SK-N-SH treated with all-trans-retinoic acid at 6 μM for 48 hours (cell line): ENCODE data around the gene LRRN4CL.

Source experiments
- ATAC-seq: fragments of 200-7000 bp; cut with Tn5 transposase; 3 replicates; pipeline ENCODE4 v1.9.1; 2020; ENCODE audit warnings: mild to moderate bottlenecking, moderate library complexity
- ARNTL ChIP-seq: fragments of 450-650 bp; formaldehyde crosslinking; IDR thresholded peaks from 2 replicates; pipeline ENCODE4 v1.5.0; 2020; ENCODE audit warnings: low read depth, mild to moderate bottlenecking, moderate library complexity, borderline replicate concordance
- BACH2 ChIP-seq: fragments of 250-450 bp; sonication (Bioruptor Pico); IDR thresholded peaks from 2 replicates; pipeline ENCODE4 v1.9.0; 2021; ENCODE audit warnings: mild to moderate bottlenecking, borderline replicate concordance
- CSDC2 ChIP-seq: fragments of 250-450 bp; sonication (Bioruptor Pico); IDR thresholded peaks from 2 replicates; pipeline ENCODE4 v1.5.0; 2020; ENCODE audit warnings: mild to moderate bottlenecking, moderate library complexity
- CSRNP3 ChIP-seq: fragments of 250-450 bp; sonication (Bioruptor Pico); IDR thresholded peaks from 2 replicates; pipeline ENCODE4 v1.5.1; 2021; ENCODE audit warnings: mild to moderate bottlenecking, moderate library complexity
- ESRRG ChIP-seq: fragments of 250-450 bp; sonication (Bioruptor Pico); IDR thresholded peaks from 2 replicates; pipeline ENCODE4 v1.6.1; 2021; ENCODE audit warnings: mild to moderate bottlenecking
- GLIS3 ChIP-seq: fragments of 250-450 bp; sonication (Bioruptor Pico); IDR thresholded peaks from 2 replicates; pipeline ENCODE4 v1.5.0; 2020; ENCODE audit warnings: mild to moderate bottlenecking, moderate library complexity
- ISL1 ChIP-seq: fragments of 250-450 bp; sonication (Bioruptor Pico); IDR thresholded peaks from 2 replicates; pipeline ENCODE4 v2.1.2; 2022; ENCODE audit warnings: mild to moderate bottlenecking, moderate library complexity
- OSR1 ChIP-seq: fragments of 250-450 bp; sonication (Bioruptor Pico); IDR thresholded peaks from 2 replicates; pipeline ENCODE4 v1.8.0; 2022; ENCODE audit warnings: moderate library complexity, mild to moderate bottlenecking, inconsistent platforms
- PATZ1 ChIP-seq: fragments of 250-450 bp; sonication (Bioruptor Pico); IDR thresholded peaks from 2 replicates; pipeline ENCODE4 v1.8.0; 2020; ENCODE audit warnings: mild to moderate bottlenecking, moderate library complexity, borderline replicate concordance
- PPARA ChIP-seq: fragments of 250-450 bp; sonication (Bioruptor Pico); IDR thresholded peaks from 2 replicates; pipeline ENCODE4 v1.5.0; 2020; ENCODE audit warnings: mild to moderate bottlenecking, borderline replicate concordance
- RARB ChIP-seq: fragments of 250-450 bp; sonication (Bioruptor Pico); IDR thresholded peaks from 2 replicates; pipeline ENCODE4 v1.8.0; 2021; ENCODE audit warnings: mild to moderate bottlenecking, moderate library complexity
- SNAI2 ChIP-seq: fragments of 250-450 bp; sonication (Bioruptor Pico); IDR thresholded peaks from 2 replicates; pipeline ENCODE4 v1.5.0; 2020; ENCODE audit warnings: mild to moderate bottlenecking, moderate library complexity
- TCF4 ChIP-seq: fragments of 250-450 bp; sonication (Bioruptor Pico); IDR thresholded peaks from 2 replicates; pipeline ENCODE4 v1.8.0; 2021; ENCODE audit warnings: mild to moderate bottlenecking, moderate library complexity, borderline replicate concordance
- TOX ChIP-seq: fragments of 250-450 bp; sonication (Bioruptor Pico); IDR thresholded peaks from 2 replicates; pipeline ENCODE4 v1.8.0; 2021; ENCODE audit warnings: mild to moderate bottlenecking, moderate library complexity, borderline replicate concordance
- TSHZ2 ChIP-seq: fragments of 250-450 bp; sonication (Bioruptor Pico); IDR thresholded peaks from 2 replicates; pipeline ENCODE4 v1.5.0; 2020; ENCODE audit warnings: mild to moderate bottlenecking, moderate library complexity
- ZC3H10 ChIP-seq: fragments of 250-450 bp; sonication (Bioruptor Pico); IDR thresholded peaks from 2 replicates; pipeline ENCODE4 v1.5.1; 2021; ENCODE audit warnings: mild to moderate bottlenecking, moderate library complexity
- ZFP3 ChIP-seq: fragments of 250-450 bp; sonication (Bioruptor Pico); IDR thresholded peaks from 2 replicates; pipeline ENCODE4 v1.5.0; 2020; ENCODE audit warnings: mild to moderate bottlenecking, moderate library complexity
- ZFP30 ChIP-seq: fragments of 450-650 bp; formaldehyde crosslinking; IDR thresholded peaks from 2 replicates; pipeline ENCODE4 v1.5.0; 2022; ENCODE audit warnings: mild to moderate bottlenecking, moderate library complexity
- ZNF565 ChIP-seq: fragments of 450-650 bp; formaldehyde crosslinking; conservative IDR thresholded peaks from 2 replicates; pipeline ENCODE4 v1.5.0; 2020; ENCODE audit warnings: low read depth, mild to moderate bottlenecking, moderate library complexity
- ZNF70 ChIP-seq: fragments of 450-650 bp; formaldehyde crosslinking; IDR thresholded peaks from 2 replicates; pipeline ENCODE4 v1.5.0; 2020; ENCODE audit warnings: mild to moderate bottlenecking, moderate library complexity
- TF ChIP-seq, protein P1 (sequence below): fragments of 250-450 bp; sonication (Bioruptor Pico); IDR thresholded peaks from 2 replicates; pipeline ENCODE4 v1.5.1; 2020; ENCODE audit warnings: low read depth, mild to moderate bottlenecking, moderate library complexity
- TF ChIP-seq, protein P2 (sequence below): fragments of 250-450 bp; sonication (Bioruptor Pico); IDR thresholded peaks from 2 replicates; pipeline ENCODE4 v1.8.0; 2021; ENCODE audit warnings: low read depth, mild to moderate bottlenecking, moderate library complexity, borderline replicate concordance

Gene LRRN4CL

DNA sequence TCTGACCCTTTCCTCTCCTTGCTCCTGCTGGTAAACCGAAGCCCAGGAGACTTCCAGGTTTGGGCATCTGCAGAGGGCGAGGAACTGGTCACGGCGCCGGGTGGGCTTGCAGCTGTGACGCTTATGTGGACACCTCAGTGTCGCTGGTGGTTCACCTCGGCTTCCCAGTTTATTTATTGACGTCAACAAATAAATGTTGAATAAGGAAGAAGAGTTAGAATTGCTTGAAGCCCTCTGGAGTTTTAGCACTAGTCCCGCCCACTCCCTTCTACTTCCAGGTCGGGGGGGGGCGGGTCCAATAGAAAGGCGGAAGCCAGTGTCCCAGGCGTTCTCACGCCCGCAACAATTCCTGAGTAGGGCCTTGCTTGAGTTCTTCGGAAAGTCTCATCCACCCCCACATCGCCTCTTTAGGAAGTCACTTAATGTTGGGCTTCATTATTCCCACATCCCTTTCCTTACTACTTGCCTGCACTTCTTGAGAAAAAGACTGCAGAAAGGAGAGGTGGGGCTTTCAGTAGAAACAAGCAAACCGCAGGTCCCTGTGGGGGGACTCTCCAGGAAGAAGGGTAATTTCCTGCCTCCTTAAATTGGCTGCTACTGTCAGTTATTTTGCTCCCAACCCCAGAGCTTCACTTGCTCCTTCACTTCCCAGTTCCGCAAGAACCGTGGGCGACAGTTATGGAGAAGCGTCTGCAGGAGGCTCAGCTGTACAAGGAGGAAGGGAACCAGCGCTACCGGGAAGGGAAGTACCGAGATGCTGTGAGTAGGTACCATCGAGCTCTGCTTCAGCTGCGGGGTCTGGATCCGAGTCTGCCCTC, 39.0 kb upstream of the LRRN4CL start, which contains the start of gene TTC9C (continued):
- TF ChIP-seq, protein P1, sequence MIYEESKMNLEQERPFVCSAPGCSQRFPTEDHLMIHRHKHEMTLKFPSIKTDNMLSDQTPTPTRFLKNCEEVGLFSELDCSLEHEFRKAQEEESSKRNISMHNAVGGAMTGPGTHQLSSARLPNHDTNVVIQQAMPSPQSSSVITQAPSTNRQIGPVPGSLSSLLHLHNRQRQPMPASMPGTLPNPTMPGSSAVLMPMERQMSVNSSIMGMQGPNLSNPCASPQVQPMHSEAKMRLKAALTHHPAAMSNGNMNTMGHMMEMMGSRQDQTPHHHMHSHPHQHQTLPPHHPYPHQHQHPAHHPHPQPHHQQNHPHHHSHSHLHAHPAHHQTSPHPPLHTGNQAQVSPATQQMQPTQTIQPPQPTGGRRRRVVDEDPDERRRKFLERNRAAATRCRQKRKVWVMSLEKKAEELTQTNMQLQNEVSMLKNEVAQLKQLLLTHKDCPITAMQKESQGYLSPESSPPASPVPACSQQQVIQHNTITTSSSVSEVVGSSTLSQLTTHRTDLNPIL: no peak

- ATAC-seq: peak; percentile 79
- TF ChIP-seq BACH2: no peak
- no peak for TF ChIP-seq TOX (CRISPR knock-in tag)
- no peak for TF ChIP-seq ZC3H10 (CRISPR knock-in tag)
- TF ChIP-seq GLIS3: no peak
- TF ChIP-seq ZFP3 (CRISPR knock-in tag): no peak
- no peak for TF ChIP-seq ZNF70 (CRISPR knock-in tag)
- no peak for TF ChIP-seq RARB (CRISPR knock-in tag)
- no peak for TF ChIP-seq ESRRG (CRISPR knock-in tag)
- TF ChIP-seq, protein P1: no peak
- no peak for TF ChIP-seq PPARA (CRISPR knock-in tag)
- TF ChIP-seq ZFP30: no peak
- TF ChIP-seq OSR1 (CRISPR knock-in tag): no peak
- no peak for TF ChIP-seq CSRNP3 (CRISPR knock-in tag)
- no peak for TF ChIP-seq PATZ1
- no peak for TF ChIP-seq TCF4 (CRISPR knock-in tag)
- TF ChIP-seq, all 23 proteins: peak for 0
These were observed 38.5 kb upstream of the LRRN4CL start for GRCh38 chr11:62727872-62728170.

DNA sequence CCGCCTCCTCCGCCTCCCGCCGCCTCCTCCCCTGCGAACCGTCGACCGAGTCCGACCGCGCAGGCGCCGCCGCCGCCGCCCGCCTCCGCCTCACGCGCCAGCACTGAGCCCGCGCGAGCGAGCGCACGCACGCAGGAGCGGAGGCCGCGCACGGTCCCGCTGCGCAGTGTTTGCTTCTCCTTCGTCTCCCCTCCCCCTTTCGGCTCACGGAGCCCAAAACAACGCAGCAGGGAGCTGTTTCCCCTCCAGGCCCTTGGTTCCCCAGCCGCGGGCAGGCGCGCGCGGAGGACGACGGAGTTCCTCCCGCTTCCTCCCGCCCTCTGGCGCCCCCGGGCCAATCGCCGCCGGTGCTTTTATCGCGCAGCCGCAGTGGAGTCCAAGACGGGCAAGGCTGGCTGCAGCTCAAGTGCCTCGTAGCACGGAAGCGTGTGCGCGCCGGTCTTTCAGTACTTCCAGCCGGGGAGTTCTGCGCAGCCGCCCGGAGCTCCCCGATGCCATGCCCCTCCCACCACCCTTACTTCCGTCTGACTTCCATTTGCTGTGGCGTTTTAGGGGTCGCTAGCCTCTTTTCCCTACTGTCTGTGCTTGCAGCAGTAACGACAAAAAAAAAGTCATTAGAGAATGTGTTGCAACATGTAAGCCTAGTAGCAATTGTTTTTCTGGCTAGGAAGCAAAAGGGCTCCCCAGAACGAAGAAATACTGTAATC, 38.0 kb upstream of the LRRN4CL start, which contains the start of gene HNRNPUL2:
TSS of gene HNRNPUL2 (minus strand) at position 293 of the 707 bp plus-strand sequence. CDS start 301 bp downstream, outside the sequence.
- ATAC-seq: peak; percentile 86

More for the DNA sequence above, 38.0 kb upstream of the LRRN4CL start, which contains the start of gene HNRNPUL2:
- TF ChIP-seq ISL1 (no peak), PATZ1 (no peak), TSHZ2 (CRISPR knock-in tag) (no peak; the same call in 1 of the 2 replicates), PPARA (CRISPR knock-in tag) (no peak), CSDC2 (CRISPR knock-in tag) (no peak), ESRRG (CRISPR knock-in tag) (no peak), TCF4 (CRISPR knock-in tag) (no peak), ZC3H10 (CRISPR knock-in tag) (no peak), ZNF70 (CRISPR knock-in tag) (no peak), ZNF565 (CRISPR knock-in tag) (no peak), ARNTL (CRISPR knock-in tag) (no peak), SNAI2 (CRISPR knock-in tag) (no peak), CSRNP3 (CRISPR knock-in tag) (no peak), BACH2 (no peak)
- TF ChIP-seq, protein P2, sequence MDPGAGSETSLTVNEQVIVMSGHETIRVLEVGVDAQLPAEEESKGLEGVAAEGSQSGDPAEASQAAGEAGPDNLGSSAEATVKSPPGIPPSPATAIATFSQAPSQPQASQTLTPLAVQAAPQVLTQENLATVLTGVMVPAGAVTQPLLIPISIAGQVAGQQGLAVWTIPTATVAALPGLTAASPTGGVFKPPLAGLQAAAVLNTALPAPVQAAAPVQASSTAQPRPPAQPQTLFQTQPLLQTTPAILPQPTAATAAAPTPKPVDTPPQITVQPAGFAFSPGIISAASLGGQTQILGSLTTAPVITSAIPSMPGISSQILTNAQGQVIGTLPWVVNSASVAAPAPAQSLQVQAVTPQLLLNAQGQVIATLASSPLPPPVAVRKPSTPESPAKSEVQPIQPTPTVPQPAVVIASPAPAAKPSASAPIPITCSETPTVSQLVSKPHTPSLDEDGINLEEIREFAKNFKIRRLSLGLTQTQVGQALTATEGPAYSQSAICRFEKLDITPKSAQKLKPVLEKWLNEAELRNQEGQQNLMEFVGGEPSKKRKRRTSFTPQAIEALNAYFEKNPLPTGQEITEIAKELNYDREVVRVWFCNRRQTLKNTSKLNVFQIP (CRISPR knock-in tag): no peak
